Stromal cell of bone marrow (primary cell): Measurements from ENCODE around the gene GRK6.

Experiments
- DNase-seq: peaks from one replicate; pipeline ENCODE4 v3.0.0-alpha.2; 2012; ENCODE audit warnings: low read depth

Gene GRK6

DNA sequence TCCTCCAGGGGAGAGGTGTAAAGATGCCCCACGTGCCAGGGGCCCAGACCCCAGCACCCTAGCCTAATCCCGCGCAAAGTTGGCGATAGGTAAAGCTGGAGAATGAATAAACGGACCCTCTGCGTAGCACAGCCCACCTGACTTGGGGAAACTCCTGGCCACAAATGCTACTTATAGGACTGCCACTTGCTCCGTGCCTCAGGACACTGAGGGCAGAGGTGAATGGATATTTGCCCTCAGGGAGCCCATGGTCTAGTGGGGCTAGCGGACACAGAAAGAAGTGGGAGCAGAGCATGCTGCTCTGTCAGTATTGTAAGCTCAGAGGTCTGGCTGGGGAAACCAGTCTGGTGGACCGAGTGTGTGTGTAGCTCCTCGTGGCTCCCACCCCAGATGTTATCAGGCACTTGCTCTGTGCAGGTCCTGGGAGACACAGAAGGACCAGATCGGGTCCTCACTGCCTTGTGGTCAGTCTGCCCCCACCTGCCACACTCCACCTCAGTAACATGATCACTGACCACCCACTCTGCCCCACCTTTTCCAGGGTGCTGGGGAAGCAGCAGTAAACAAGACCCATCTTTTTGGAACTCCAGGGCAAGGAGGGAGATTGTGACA, 841 bp downstream of the GRK6 start:
- no peak for DNase-seq

DNA sequence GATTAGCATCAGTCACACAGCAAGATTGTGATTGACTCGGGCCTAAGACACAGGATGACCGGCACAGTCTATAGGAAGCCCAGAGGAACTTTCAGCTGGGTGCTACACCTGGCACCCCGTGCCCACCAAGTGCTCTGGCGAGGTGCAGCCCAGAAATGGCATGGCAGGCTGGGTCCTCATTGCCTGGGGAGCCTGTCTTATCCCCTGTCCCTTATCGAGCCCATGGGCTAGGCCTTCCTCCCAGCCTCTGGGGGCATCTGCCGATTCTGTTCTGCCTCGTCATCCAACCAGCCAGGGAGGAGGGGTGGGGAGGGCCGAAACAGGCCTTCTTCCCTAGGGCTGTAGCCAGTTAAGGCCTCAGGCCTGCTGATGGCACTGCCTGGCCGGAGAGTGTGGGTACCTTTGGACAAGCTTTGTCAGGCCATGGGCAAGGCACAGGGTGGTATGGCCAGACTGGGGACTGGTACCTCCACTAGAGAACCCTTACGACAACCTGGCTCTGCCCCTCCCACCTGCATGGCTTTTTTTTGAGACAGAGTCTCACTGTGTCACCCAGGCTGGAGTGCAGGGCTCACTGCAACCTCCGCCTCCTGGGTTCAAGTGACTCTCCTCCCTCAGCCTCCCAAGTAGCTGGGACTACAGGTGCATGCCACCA, 1.6 kb downstream of the GRK6 start:
- no peak for DNase-seq

- DNase-seq: no peak
These were observed 2.2 kb downstream of the GRK6 start for GRCh38 chr5:177428574-177429217.

- DNase-seq: no peak
These were observed 3.0 kb downstream of the GRK6 start for GRCh38 chr5:177429248-177430040.

DNA sequence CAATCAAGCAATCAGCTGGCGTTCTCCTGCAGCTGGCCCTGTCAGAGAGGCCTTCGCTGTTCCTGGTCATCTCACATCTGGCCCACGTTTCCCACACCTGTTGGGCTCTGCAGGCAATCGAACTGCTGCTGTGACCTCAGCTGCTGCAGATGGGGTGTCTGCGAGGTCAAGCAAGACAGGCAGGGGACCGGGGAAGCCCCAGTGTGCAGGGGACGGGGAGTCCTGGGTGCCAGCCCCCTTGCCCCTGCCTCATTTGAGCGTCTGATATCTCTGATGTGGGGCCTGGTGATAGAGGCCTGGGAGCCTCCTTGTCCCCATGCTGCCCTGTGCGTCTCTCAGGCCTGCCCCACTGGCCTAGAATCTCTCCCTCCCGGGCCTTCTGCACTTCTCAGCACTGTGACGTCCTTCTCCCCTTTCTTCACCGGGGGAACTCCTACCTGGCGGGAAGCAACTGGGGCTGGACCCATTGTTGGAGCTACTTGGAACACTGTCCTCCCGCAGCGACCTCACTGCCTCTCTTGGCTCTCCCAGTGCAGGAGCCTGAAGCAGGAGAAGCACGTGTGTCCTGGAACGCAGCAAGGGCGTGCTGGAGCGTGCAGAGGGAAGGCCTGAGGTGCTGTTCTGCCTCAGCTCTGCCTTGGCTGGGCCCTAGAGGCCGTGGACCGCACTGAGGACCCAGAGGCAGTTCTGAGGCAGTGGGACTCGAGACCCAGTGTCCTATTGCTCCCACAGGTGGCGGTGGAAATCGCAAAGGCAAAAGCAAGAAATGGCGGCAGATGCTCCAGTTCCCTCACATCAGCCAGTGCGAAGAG, 3.9 kb downstream of the GRK6 start:
- no peak for DNase-seq

DNA sequence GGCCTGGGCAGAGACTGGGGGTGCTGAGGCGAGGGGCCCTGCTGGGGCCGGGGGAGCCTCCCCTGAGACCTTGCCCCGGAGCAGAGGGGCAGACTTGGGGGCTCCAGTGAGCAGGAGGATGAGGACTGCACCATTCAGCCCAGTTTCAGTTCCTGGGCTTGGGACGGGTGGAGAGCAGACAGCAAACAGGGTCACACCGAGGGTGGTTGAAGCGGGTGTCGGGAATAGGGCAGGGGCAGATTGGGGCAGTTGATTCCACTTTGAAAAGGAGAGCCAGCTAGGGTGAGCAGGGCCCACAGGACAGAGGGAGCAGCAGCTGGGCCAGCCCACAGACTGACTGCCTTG, 4.5 kb downstream of the GRK6 start:
- no peak for DNase-seq

- DNase-seq: no peak
These were observed 5.1 kb downstream of the GRK6 start for GRCh38 chr5:177431317-177432142.

DNA sequence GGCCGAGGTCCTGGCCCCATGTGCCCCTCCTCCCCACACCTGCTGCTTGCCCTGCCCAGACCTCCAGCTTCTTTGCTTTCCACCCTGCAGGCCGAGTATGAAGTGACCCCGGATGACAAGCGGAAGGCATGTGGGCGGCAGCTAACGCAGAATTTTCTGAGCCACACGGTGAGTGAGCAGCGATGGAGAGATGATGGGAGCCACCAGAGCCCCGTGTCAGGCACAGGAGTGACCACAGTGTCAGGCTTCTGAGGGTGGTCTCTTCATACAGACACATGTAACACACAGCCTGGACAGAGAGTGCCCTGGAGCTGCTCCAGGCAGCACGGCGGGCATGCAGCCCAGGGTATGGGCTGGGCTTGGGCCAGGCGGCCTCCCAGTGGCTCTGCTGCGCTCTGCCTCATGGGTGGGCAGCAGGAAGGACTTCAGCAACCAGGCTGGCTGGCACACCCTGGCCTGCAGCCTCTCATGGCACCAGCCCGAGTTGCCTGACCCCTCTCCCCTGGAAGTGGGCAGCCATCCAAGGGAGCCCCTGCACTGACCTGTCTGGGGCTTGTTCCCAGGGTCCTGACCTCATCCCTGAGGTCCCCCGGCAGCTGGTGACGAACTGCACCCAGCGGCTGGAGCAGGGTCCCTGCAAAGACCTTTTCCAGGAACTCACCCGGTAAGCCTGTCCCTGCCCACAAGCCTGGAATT, 5.8 kb downstream of the GRK6 start:
- no peak for DNase-seq

GRCh38 chr5:177432839-177433657, 6.6 kb downstream of the GRK6 start:
- DNase-seq: no peak

- DNase-seq: no peak
These were observed 7.3 kb downstream of the GRK6 start for GRCh38 chr5:177433658-177434217.

DNA sequence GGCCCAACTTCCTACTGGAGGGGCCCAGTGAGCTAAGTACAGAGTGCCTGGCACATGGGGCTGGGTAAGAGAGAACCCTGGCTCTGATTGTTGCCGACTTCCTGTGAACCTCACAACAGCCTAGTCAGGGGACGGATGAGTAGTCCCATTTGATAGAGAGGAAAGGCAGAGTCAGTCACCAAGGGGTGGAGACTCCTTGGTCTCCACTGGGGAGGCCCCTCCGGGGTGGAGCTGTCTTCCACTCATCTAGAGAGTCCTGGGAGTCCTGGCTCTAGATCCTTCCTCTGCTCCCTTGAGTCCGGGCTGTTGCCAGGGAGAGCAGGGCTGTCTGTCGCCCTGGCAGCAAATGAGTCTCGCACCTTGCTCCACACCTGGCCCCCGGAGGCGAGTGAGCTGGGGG, 8.0 kb downstream of the GRK6 start:
- DNase-seq: no peak

DNA sequence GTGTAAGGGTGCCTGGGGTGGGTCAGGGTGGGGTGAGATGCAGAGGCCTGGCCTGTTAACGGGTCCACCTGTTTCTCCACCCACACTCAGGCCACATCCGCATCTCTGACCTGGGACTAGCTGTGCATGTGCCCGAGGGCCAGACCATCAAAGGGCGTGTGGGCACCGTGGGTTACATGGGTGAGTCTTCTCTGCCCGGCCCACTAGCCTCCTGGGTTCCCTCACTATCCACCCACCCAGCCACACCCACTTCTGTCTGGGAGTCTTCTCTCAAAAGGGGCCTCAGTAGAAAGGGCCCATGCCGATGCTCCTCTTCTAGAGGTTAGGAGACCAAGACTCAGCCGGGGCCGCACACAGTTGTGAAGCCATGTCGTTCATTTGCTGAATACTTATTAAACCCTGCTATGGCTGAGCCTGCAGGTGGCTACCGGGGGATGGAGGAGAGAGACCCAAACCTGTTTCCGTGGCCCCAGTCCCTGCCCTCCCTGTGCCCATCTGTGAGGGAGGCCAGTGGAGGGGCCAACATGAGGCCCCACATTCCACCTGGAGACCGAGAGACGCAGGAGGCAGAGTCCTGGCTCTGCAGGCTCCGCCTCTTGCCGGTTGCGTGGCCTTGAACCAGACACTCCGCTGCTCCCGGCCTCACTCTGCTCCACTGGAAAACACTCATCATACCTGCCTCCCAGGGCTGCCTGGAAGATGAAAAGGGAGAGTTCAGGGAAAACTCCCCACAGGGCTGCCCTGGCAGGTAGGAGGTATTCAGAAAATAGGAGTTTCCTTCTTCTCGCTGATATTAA, 8.7 kb downstream of the GRK6 start:
- no peak for DNase-seq

- DNase-seq: no peak
These were observed 9.5 kb downstream of the GRK6 start for GRCh38 chr5:177435847-177436536.

DNA sequence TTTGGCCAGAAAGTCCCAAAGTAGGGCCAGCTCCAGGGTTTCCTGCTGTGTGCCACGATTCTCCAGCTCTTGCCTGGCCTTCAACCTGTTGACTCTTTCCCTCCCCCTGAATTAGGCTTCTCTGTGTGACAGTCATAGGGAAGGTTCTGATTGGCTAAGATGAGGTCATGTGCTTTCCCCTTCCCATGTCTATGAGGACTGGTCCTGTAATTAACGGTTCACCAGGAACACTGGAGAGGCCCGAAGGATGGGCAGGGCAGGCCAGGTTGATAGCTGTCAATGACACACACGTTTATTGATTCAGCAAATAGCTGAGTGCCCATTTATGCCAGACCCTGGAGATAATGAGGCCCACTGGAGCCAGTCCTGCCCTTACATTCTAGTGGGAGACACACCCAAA, 11.1 kb downstream of the GRK6 start:
- DNase-seq: no peak

GRCh38 chr5:177438468-177438867, 12.0 kb downstream of the GRK6 start:
- DNase-seq: no peak

DNA sequence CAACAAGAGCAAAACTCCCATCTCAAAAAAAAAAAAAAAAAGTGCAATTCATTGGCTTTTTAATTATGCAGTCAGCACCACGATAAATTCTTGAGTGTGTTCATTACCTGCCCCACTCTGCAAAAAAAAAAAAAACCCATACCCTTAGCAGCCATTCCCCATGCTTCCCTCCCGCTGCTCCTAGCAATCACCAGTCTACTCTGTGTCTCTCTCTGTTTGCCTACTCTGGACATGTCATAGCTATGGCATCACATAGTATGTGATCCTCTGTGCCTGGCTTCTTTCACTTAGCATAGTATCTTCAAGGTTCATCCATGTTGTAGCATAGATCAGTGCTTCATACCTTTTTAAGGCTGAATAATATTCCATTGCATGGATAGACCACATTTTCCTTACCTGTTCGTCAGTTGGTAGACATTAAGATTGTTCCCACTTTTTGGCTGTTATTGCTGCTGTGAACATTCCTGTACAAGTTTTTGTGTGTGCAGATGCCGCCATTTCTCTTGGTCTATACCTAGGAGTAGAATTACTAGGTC, 13.1 kb downstream of the GRK6 start:
- no peak for DNase-seq

DNA sequence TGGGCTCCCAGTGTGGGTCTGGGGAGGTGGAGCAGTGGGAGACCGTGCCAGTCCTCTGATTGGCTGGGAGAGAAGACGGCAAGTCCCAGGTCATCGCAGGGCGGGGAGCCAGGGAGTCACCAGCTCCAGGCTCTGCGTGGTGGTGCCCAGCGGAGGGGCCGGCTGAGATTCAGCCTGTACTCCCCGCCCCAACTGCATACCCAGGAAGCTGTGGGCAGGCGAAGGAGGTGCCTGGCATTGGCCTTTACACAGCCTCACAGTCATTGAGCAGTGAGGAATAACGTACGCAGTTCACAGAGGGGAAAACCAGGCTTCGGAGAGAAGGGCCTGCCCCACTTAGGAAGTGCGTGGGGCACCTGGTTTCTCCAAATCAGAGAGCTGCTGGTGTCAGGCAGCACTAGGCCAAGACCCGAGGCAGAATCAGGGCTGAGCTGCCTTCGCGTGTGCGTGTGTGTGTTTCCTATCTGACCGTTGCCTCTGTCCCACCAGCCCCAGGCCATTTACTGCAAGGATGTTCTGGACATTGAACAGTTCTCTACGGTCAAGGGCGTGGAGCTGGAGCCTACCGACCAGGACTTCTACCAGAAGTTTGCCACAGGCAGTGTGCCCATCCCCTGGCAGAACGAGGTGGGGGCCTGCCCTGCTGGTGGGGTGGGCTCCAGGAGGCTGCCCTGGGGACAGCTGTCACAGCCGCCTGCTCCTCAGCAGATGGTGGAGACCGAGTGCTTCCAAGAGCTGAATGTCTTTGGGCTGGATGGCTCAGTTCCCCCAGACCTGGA, 13.9 kb downstream of the GRK6 start:
- no peak for DNase-seq
